Measurements from ENCODE around the gene LRP3. TPM values are rescaled to one million over a fixed set of nuclear protein-coding genes. Genes with fewer than 3 reads are reported as not detected.

The LRP3 gene
- total RNA-seq, 1 experiment from 2014 or later: 39.4 TPM

DNA sequence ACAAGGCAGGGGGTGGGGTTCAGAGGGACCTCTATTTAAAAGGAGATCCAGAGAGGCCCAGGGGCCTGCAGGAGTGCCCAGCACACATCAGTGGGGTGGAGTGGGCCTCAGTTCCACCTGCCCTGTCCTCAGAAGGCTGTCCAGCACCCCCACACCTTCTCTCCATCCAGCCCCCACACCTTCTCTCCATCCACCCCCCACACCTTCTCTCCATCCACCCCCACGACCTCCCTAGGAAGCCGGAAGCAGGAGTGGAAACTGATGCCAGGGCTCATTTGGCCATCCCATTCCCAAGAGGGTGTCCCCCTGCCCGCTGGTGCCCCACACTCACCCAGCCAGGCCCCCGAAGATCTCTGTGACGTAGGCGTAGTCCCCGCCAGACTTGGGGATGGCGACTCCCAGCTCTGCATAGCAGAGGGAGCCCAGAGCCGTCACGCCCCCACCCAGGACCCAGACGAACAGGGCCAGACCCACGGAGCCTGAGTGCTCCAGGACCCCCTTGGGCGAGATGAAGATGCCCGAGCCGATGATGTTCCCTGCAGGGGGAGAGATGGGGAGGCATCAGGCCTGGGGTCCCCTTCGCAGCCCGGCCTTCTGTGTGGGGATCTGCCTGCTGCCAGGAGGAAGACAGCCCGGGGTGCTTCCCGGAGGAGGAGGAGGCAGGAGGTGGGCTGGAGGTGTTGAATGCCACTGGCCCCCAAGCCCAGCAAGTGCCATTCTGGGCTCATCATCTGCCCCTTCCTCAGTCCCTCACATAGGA is 21.5 kb downstream of the LRP3 start:
- TF ChIP-seq CTCF (conservative IDR thresholded peaks at IDR 0.05; ENCODE audit: low read depth, low read length) (no peak), EZH2 (IDR thresholded peaks at IDR 0.05; ENCODE audit: borderline replicate concordance, low read depth, low read length, poor library complexity, severe bottlenecking) (no peak)
- no peaks in the 10 kb centered on the region for H3K4me1 ChIP-seq (ENCODE audit: insufficient read depth, low read length, poor library complexity, severe bottlenecking)
- no peak overlapping the region for H3K4me3 ChIP-seq (ENCODE audit: low read depth, low read length, poor library complexity, severe bottlenecking)
- H3K9me3 ChIP-seq (ENCODE audit: low read depth, low read length, poor library complexity, severe bottlenecking): no peaks in the 10 kb centered on the region
- no TSS peak for BruUV-seq (replicated peaks)
- no peaks in the 10 kb centered on the region for H3K36me3 ChIP-seq (ENCODE audit: insufficient read depth, low read length, poor library complexity, severe bottlenecking)
- intact Hi-C loops (cut with micrococcal nuclease; ENCODE audit: unreplicated experiment): no loop called here
- H3K27me3 ChIP-seq (replicated peaks; ENCODE audit: insufficient read depth, low read depth, low read length, poor library complexity): no peaks in the 10 kb centered on the region
- POLR2A ChIA-PET (ENCODE audit: low non-redundant PET): no interaction called here
- DNase-seq (ENCODE audit: low spot score): no peak
- no peak overlapping the region for H3K27ac ChIP-seq (ENCODE audit: low read depth, low read length, poor library complexity, severe bottlenecking)
- CTCF ChIA-PET: no interaction called here

- TF ChIP-seq EZH2 (IDR thresholded peaks at IDR 0.05; ENCODE audit: borderline replicate concordance, low read depth, low read length, poor library complexity, severe bottlenecking) (no peak), CTCF (conservative IDR thresholded peaks at IDR 0.05; ENCODE audit: low read depth, low read length) (no peak)
- POLR2A ChIA-PET (ENCODE audit: low non-redundant PET): no interaction called here
- no peak for DNase-seq (ENCODE audit: low spot score)
Observed at GRCh38 chr19:33216198-33216830, 22.2 kb downstream of the LRP3 start.

GRCh38 chr19:33217881-33218280 is 23.8 kb downstream of the LRP3 start:
- intact Hi-C loops (cut with micrococcal nuclease; ENCODE audit: unreplicated experiment): no loop called here
- CTCF ChIA-PET: interaction anchor here (1.4 kb wide), 1 partner anchor 34 kb away, joined by 3 read pairs; no protein-coding TSS in a partner anchor
- BruUV-seq (replicated peaks): no TSS peak
- POLR2A ChIA-PET (ENCODE audit: low non-redundant PET): no interaction called here
- no peaks in the 10 kb centered on the region for H3K9me3 ChIP-seq (ENCODE audit: low read depth, low read length, poor library complexity, severe bottlenecking)
- H3K36me3 ChIP-seq (ENCODE audit: insufficient read depth, low read length, poor library complexity, severe bottlenecking): no peaks in the 10 kb centered on the region
- DNase-seq (ENCODE audit: low spot score): no peak
- no peaks in the 10 kb centered on the region for H3K4me1 ChIP-seq (ENCODE audit: insufficient read depth, low read length, poor library complexity, severe bottlenecking)
- no peak overlapping the region for H3K4me3 ChIP-seq (ENCODE audit: low read depth, low read length, poor library complexity, severe bottlenecking)
- no peaks in the 10 kb centered on the region for H3K27me3 ChIP-seq (replicated peaks; ENCODE audit: insufficient read depth, low read depth, low read length, poor library complexity)
- TF ChIP-seq EZH2 (IDR thresholded peaks at IDR 0.05; ENCODE audit: borderline replicate concordance, low read depth, low read length, poor library complexity, severe bottlenecking) (no peak), CTCF (conservative IDR thresholded peaks at IDR 0.05; ENCODE audit: low read depth, low read length) (no peak)
- H3K27ac ChIP-seq (ENCODE audit: low read depth, low read length, poor library complexity, severe bottlenecking): no peak overlapping the region

More at GRCh38 chr19:33216198-33216830, 22.2 kb downstream of the LRP3 start:
- H3K9me3 ChIP-seq (ENCODE audit: low read depth, low read length, poor library complexity, severe bottlenecking): no peaks in the 10 kb centered on the region
- intact Hi-C loops (cut with micrococcal nuclease; ENCODE audit: unreplicated experiment): no loop called here
- H3K27ac ChIP-seq (ENCODE audit: low read depth, low read length, poor library complexity, severe bottlenecking): no peak overlapping the region
- H3K4me3 ChIP-seq (ENCODE audit: low read depth, low read length, poor library complexity, severe bottlenecking): no peak overlapping the region
- CTCF ChIA-PET: no interaction called here
- no TSS peak for BruUV-seq (replicated peaks)
- H3K4me1 ChIP-seq (ENCODE audit: insufficient read depth, low read length, poor library complexity, severe bottlenecking): no peaks in the 10 kb centered on the region
- H3K27me3 ChIP-seq (replicated peaks; ENCODE audit: insufficient read depth, low read depth, low read length, poor library complexity): no peaks in the 10 kb centered on the region
- no peaks in the 10 kb centered on the region for H3K36me3 ChIP-seq (ENCODE audit: insufficient read depth, low read length, poor library complexity, severe bottlenecking)

All from A673 (cell line).